Duodenal mucosa (tissue), 2 donors: Measurements from ENCODE around the gene LNPK.
"Not testable (repeated sequence)": the region's sequence is repeated elsewhere in the genome, so short reads cannot be mapped to it uniquely, and the experiment has no call there.

Experiments
- H3K27ac ChIP-seq: one replicate; pipeline ENCODE4 v1.7.0; 2013; ENCODE audit warnings: low read depth, low read length
- H3K27me3 ChIP-seq, 2 donors: one replicate each; pipeline ENCODE4 v1.7.0; 2013; ENCODE audit warnings: low read length in 2 of 2, control low read depth in 1 of 2; ENCODE audit not compliant: insufficient read depth in 2 of 2, control insufficient read depth in 1 of 2
- H3K36me3 ChIP-seq, 2 donors: one replicate each; pipeline ENCODE4 v1.7.0; 2013; ENCODE audit warnings: low read length in 2 of 2, control low read depth in 1 of 2; ENCODE audit not compliant: insufficient read depth in 2 of 2, control insufficient read depth in 1 of 2
- H3K4me1 ChIP-seq, 2 donors: one replicate each; pipeline ENCODE4 v1.7.0; 2013; ENCODE audit warnings: low read length in 2 of 2, control low read depth in 1 of 2; ENCODE audit not compliant: insufficient read depth in 2 of 2, control insufficient read depth in 1 of 2
- H3K4me3 ChIP-seq, 2 donors: one replicate each; pipeline ENCODE4 v1.7.0; 2013; ENCODE audit warnings: low read length in 2 of 2, low read depth in 1 of 2
- H3K9ac ChIP-seq, 2 donors: one replicate each; pipeline ENCODE4 v1.7.0; 2013; ENCODE audit warnings: low read length in 2 of 2, low read depth in 1 of 2
- H3K9me3 ChIP-seq, 2 donors: one replicate each; pipeline ENCODE4 v1.7.0; 2013; ENCODE audit warnings: low read length in 2 of 2, control low read depth in 1 of 2; ENCODE audit not compliant: control insufficient read depth in 1 of 2

LNPK gene

GRCh38 chr2:176009445-176009844, 7.4 kb upstream of the LNPK start:
- Histone ChIP-seq H3K27me3 (no peaks in the 10 kb centered on the region), H3K4me1 (no peaks in the 10 kb centered on the region), H3K4me3 (no peak overlapping the region), H3K9me3 (no peaks in the 10 kb centered on the region), H3K27ac (no peak overlapping the region), H3K36me3 (no peaks in the 10 kb centered on the region), H3K9ac (no peak overlapping the region)

GRCh38 chr2:176004934-176005333, 2.9 kb upstream of the LNPK start:
- no peak overlapping the region for H3K27ac ChIP-seq
- no peaks in the 10 kb centered on the region for H3K9me3 ChIP-seq
- no peak overlapping the region for H3K4me3 ChIP-seq
- H3K9ac ChIP-seq, result no peak overlapping the region
- no peaks in the 10 kb centered on the region for H3K27me3 ChIP-seq
- H3K36me3 ChIP-seq, result no peaks in the 10 kb centered on the region
- peaks cover 5 to 23% of the 10 kb centered on the region in 2 donors for H3K4me1 ChIP-seq

- Histone ChIP-seq H3K27me3 (no peaks in the 10 kb centered on the region), H3K9me3 (no peaks in the 10 kb centered on the region), H3K27ac (no peak overlapping the region), H3K9ac (peak overlapping the region in 1 of 2 donors; percentile 12), H3K36me3 (no peaks in the 10 kb centered on the region), H3K4me3 (peak overlapping the region; percentile 49 to 53), H3K4me1 (peaks cover 5 to 23% of the 10 kb centered on the region in 2 donors)
Measured at GRCh38 chr2:176003958-176004357, 1.9 kb upstream of the LNPK start.

- Histone ChIP-seq H3K4me1 (peaks cover 5 to 23% of the 10 kb centered on the region in 2 donors), H3K9ac (peak overlapping the region; percentile 82 to 87), H3K4me3 (peak overlapping the region; percentile 87 to 94)
Measured at GRCh38 chr2:176002688-176003210, 682 bp upstream of the LNPK start.

GRCh38 chr2:176001281-176001915, 669 bp downstream of the LNPK start:
- Histone ChIP-seq H3K9ac (peak overlapping the region; percentile 85 to 87), H3K4me3 (peak overlapping the region; percentile 87 to 94), H3K4me1 (peaks cover 5 to 23% of the 10 kb centered on the region in 2 donors), H3K36me3 (no peaks in the 10 kb centered on the region), H3K27ac (peak overlapping the region; percentile 59), H3K9me3 (no peaks in the 10 kb centered on the region), H3K27me3 (no peaks in the 10 kb centered on the region)

More at GRCh38 chr2:176002688-176003210, 682 bp upstream of the LNPK start:
- Histone ChIP-seq H3K27ac (no peak overlapping the region), H3K27me3 (no peaks in the 10 kb centered on the region), H3K9me3 (no peaks in the 10 kb centered on the region), H3K36me3 (no peaks in the 10 kb centered on the region)

- Histone ChIP-seq H3K9ac (no peak overlapping the region), H3K27ac (no peak overlapping the region), H3K27me3 (no peaks in the 10 kb centered on the region), H3K4me1 (peaks cover 5 to 23% of the 10 kb centered on the region in 2 donors), H3K4me3 (no peak overlapping the region), H3K9me3 (no peaks in the 10 kb centered on the region), H3K36me3 (no peaks in the 10 kb centered on the region)
Measured at GRCh38 chr2:175999283-175999819, 2.7 kb downstream of the LNPK start.

- Histone ChIP-seq H3K27me3 (no peaks in the 10 kb centered on the region), H3K27ac (no peak overlapping the region), H3K9ac (no peak overlapping the region), H3K4me3 (no peak overlapping the region), H3K36me3 (peaks cover 0 to 10% of the 10 kb centered on the region in 2 donors), H3K4me1 (no peaks in the 10 kb centered on the region), H3K9me3 (no peaks in the 10 kb centered on the region)
Measured at GRCh38 chr2:175990099-175990498, 12.0 kb downstream of the LNPK start.

- H3K27me3 ChIP-seq, H3K4me3 ChIP-seq, H3K4me1 ChIP-seq, H3K27ac ChIP-seq, H3K9me3 ChIP-seq, H3K9ac ChIP-seq: not testable (repeated sequence)
- H3K36me3 ChIP-seq, result peaks cover 0 to 10% of the 10 kb centered on the region in 2 donors
Measured at GRCh38 chr2:175987126-175987525, 14.9 kb downstream of the LNPK start.

- H3K4me1 ChIP-seq, result no peaks in the 10 kb centered on the region
- H3K9ac ChIP-seq, result no peak overlapping the region
- H3K4me3 ChIP-seq, result no peak overlapping the region
- peaks cover 0 to 1% of the 10 kb centered on the region in 2 donors for H3K36me3 ChIP-seq
- no peak overlapping the region for H3K27ac ChIP-seq
- no peaks in the 10 kb centered on the region for H3K27me3 ChIP-seq
- H3K9me3 ChIP-seq, result no peaks in the 10 kb centered on the region
Measured at GRCh38 chr2:175984846-175985245, 17.2 kb downstream of the LNPK start.

GRCh38 chr2:175981551-175981950, 20.5 kb downstream of the LNPK start:
- Histone ChIP-seq H3K4me3 (no peak overlapping the region), H3K9me3 (no peaks in the 10 kb centered on the region), H3K9ac (no peak overlapping the region), H3K36me3 (peaks cover 0 to 7% of the 10 kb centered on the region in 2 donors), H3K27ac (no peak overlapping the region), H3K27me3 (no peaks in the 10 kb centered on the region), H3K4me1 (no peaks in the 10 kb centered on the region)
